H9 (cell line): ENCODE measurements around the gene ACTN4. TPM values are rescaled to one million over a fixed set of nuclear protein-coding genes. Genes with fewer than 3 reads are reported as not detected.

Source experiments
- DNase-seq: peaks from one replicate; pipeline ENCODE4 v3.0.0-alpha.2; 2017
- H2AFZ ChIP-seq: one replicate; pipeline ENCODE4 v1.6.1; 2013; ENCODE audit warnings: mild to moderate bottlenecking, low read length, control low read depth, moderate library complexity
- H2AK5ac ChIP-seq: 2 replicates; pipeline ENCODE4 v1.6.1; 2013; ENCODE audit warnings: low read length, control low read depth, mixed read lengths; ENCODE audit not compliant: insufficient read length
- H2BK120ac ChIP-seq: one replicate; pipeline ENCODE4 v1.6.1; 2013; ENCODE audit warnings: low read depth, mild to moderate bottlenecking, low read length, control low read depth, inconsistent platforms; ENCODE audit not compliant: poor library complexity, severe bottlenecking
- H2BK12ac ChIP-seq: 2 replicates; pipeline ENCODE4 v1.6.1; 2013; ENCODE audit warnings: low read length, control low read depth, mixed read lengths, low read depth; ENCODE audit not compliant: insufficient read length
- H2BK15ac ChIP-seq: 2 replicates; pipeline ENCODE4 v1.6.1; 2013; ENCODE audit warnings: low read depth, low read length, control low read depth
- H2BK20ac ChIP-seq: one replicate; pipeline ENCODE4 v1.6.1; 2013; ENCODE audit warnings: low read depth, mild to moderate bottlenecking, low read length, control low read depth, inconsistent platforms; ENCODE audit not compliant: poor library complexity, severe bottlenecking
- H2BK5ac ChIP-seq: 2 replicates; pipeline ENCODE4 v1.6.1; 2013; ENCODE audit warnings: low read length, control low read depth, mixed read lengths; ENCODE audit not compliant: insufficient read length
- H3K14ac ChIP-seq: 2 replicates; pipeline ENCODE4 v1.6.1; 2013; ENCODE audit warnings: low read length, control low read depth; ENCODE audit not compliant: insufficient read depth
- H3K18ac ChIP-seq: 2 replicates; pipeline ENCODE4 v1.6.1; 2013; ENCODE audit warnings: low read depth, mild to moderate bottlenecking, mixed read lengths, low read length, control low read depth; ENCODE audit not compliant: insufficient read length
- H3K23ac ChIP-seq: 2 replicates; pipeline ENCODE4 v1.6.1; 2013; ENCODE audit warnings: low read length, control low read depth, mixed read lengths, low read depth; ENCODE audit not compliant: insufficient read length
- H3K23me2 ChIP-seq: 2 replicates; pipeline ENCODE4 v1.6.1; 2013; ENCODE audit warnings: low read depth, mild to moderate bottlenecking, mixed read lengths, low read length, control low read depth; ENCODE audit not compliant: insufficient read length, poor library complexity, severe bottlenecking
- H3K27ac ChIP-seq: 2 replicates; pipeline ENCODE4 v1.5.1; 2013; ENCODE audit warnings: low read length, control low read depth, mixed read lengths, low read depth; ENCODE audit not compliant: insufficient read length
- H3K27me3 ChIP-seq: 2 replicates; pipeline ENCODE4 v1.6.1; 2013; ENCODE audit warnings: low read length, control low read depth, inconsistent platforms; ENCODE audit not compliant: insufficient read depth
- H3K4ac ChIP-seq: 2 replicates; pipeline ENCODE4 v1.6.1; 2013; ENCODE audit warnings: low read depth, mild to moderate bottlenecking, control low read depth, inconsistent platforms, low read length, moderate library complexity
- H3K4me1 ChIP-seq: 2 replicates; pipeline ENCODE4 v1.6.1; 2013; ENCODE audit warnings: low read length, control low read depth, inconsistent platforms; ENCODE audit not compliant: insufficient read depth
- H3K4me2 ChIP-seq: 2 replicates; pipeline ENCODE4 v1.6.1; 2013; ENCODE audit warnings: low read length, control low read depth, mixed read lengths; ENCODE audit not compliant: insufficient read length, insufficient read depth
- H3K56ac ChIP-seq: 2 replicates; pipeline ENCODE4 v1.6.1; 2013; ENCODE audit warnings: low read depth, mild to moderate bottlenecking, mixed read lengths, low read length, control low read depth; ENCODE audit not compliant: insufficient read length
- H3K79me1 ChIP-seq: 2 replicates; pipeline ENCODE4 v1.6.1; 2013; ENCODE audit warnings: low read depth, mild to moderate bottlenecking, moderate library complexity, low read length, control low read depth, inconsistent platforms; ENCODE audit not compliant: insufficient read depth, poor library complexity, severe bottlenecking
- H3K79me2 ChIP-seq: 2 replicates; pipeline ENCODE4 v1.6.1; 2013; ENCODE audit warnings: low read length, control low read depth, inconsistent platforms; ENCODE audit not compliant: insufficient read depth
- H3K9ac ChIP-seq: 2 replicates; pipeline ENCODE4 v1.6.1; 2013; ENCODE audit warnings: low read length, control low read depth, mixed read lengths; ENCODE audit not compliant: insufficient read length; ENCODE audit errors: extremely low read depth
- H3K9me3 ChIP-seq: one replicate; pipeline ENCODE4 v1.6.1; 2013; ENCODE audit warnings: low read depth, low read length, inconsistent platforms; ENCODE audit not compliant: control insufficient read depth
- H3T11ph ChIP-seq: one replicate; pipeline ENCODE4 v1.6.1; 2013; ENCODE audit warnings: mild to moderate bottlenecking, low read length, control low read depth, inconsistent platforms
- H4K20me1 ChIP-seq: one replicate; pipeline ENCODE4 v1.6.1; 2013; ENCODE audit not compliant: control insufficient read depth, insufficient read length, insufficient read depth
- H4K5ac ChIP-seq: 2 replicates; pipeline ENCODE4 v1.6.1; 2013; ENCODE audit warnings: low read depth, mild to moderate bottlenecking, mixed read lengths, low read length, control low read depth; ENCODE audit not compliant: insufficient read length
- H4K8ac ChIP-seq: replicated peaks from 2 replicates; pipeline ENCODE4 v1.6.1; 2013; ENCODE audit warnings: low read length, control low read depth, mixed read lengths, low read depth; ENCODE audit not compliant: insufficient read length
- H4K91ac ChIP-seq: 2 replicates; pipeline ENCODE4 v1.6.1; 2013; ENCODE audit warnings: low read depth, mild to moderate bottlenecking, moderate library complexity, mixed read lengths, low read length, control low read depth; ENCODE audit not compliant: insufficient read length
- H3K27ac Mint-ChIP-seq, 3 experiments: 2 replicates in 2 of 3; 3 replicates in 1 of 3; pipeline ENCODE4 v1.8.0; 2020 to 2021; ENCODE audit warnings: mixed read lengths in 3 of 3, mild to moderate bottlenecking in 1 of 3, moderate library complexity in 1 of 3
- H3K27me3 Mint-ChIP-seq: 2 replicates; pipeline ENCODE4 v1.8.0; 2021; ENCODE audit warnings: low read depth, mild to moderate bottlenecking, moderate library complexity, mixed read lengths
- H3K36me3 Mint-ChIP-seq, 3 experiments: 2 replicates in 2 of 3; 3 replicates in 1 of 3; pipeline ENCODE4 v1.8.0; 2020 to 2021; ENCODE audit warnings: low read depth in 3 of 3, mixed read lengths in 3 of 3; ENCODE audit not compliant: insufficient read depth in 1 of 3
- H3K4me1 Mint-ChIP-seq, 2 experiments: 2 replicates each; pipeline ENCODE4 v1.8.0; 2020; ENCODE audit warnings: mixed read lengths in 2 of 2
- H3K4me3 Mint-ChIP-seq, 2 experiments: 2 replicates in 1 of 2; 3 replicates in 1 of 2; pipeline ENCODE4 v1.8.0; 2020 to 2021; ENCODE audit warnings: mild to moderate bottlenecking in 2 of 2, mixed read lengths in 2 of 2, moderate library complexity in 1 of 2
- H3K9me3 Mint-ChIP-seq, 2 experiments: 2 replicates in 1 of 2; 3 replicates in 1 of 2; pipeline ENCODE4 v1.8.0; 2020; ENCODE audit warnings: mild to moderate bottlenecking in 2 of 2, mixed read lengths in 2 of 2, moderate library complexity in 1 of 2
- WGBS: extraction: QIAGEN DNeasy Blood & Tissue Kit; methylation state at CpG from one replicate; pipeline ENCODE4 v1.1.7; 2013; ENCODE audit warnings: missing lambda C conversion rate, low lambda C conversion rate, mixed read lengths; ENCODE audit not compliant: insufficient read length; ENCODE audit errors: extremely low coverage; 5-methylcytosine and 5-hydroxymethylcytosine counted together
- total RNA-seq: library from RNA; stranded (reverse); gene quantifications from 2 replicates; pipeline ENCODE4 v1.2.1, GENCODE V29; 2021
- TF ChIP-seq, protein P1 (sequence below): fragments of 200-600 bp; sonication (generic); conservative IDR thresholded peaks from 3 replicates; pipeline ENCODE4 v1.8.0; 2021; ENCODE audit warnings: antibody characterized with exemption, mild to moderate bottlenecking

The ACTN4 gene
- total RNA-seq, 1 experiment from 2014 or later, result 369 TPM

DNA sequence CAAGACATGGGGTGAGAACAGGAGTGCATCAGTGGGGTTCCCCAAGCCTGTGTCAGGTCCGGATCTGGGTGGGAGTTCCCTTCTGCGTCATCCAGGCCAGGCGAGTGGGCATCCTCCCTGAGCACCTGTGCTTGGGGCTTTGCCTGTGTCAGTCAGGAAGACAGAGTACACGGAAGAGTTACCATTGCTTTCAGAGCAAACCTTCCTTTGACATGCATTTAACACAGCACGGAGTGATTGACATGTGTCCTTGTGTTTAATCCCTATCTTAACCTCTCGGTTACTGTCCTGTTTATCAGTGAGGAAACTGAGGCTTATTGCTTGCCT lies 49.2 kb downstream of the ACTN4 start:
- Histone ChIP-seq H4K91ac (no peak overlapping the region), H3T11ph (no peak overlapping the region), H2BK5ac (no peak overlapping the region), H3K9me3 (no peaks in the 10 kb centered on the region), H3K27ac (no peak overlapping the region), H2AFZ (no peak overlapping the region), H3K23ac (no peak overlapping the region), H4K5ac (no peak overlapping the region), H3K56ac (no peak overlapping the region), H3K79me1 (peaks cover 2% of the 10 kb centered on the region), H3K4me2 (no peak overlapping the region), H3K4ac (no peak overlapping the region), H2BK12ac (no peak overlapping the region), H3K23me2 (no peaks in the 10 kb centered on the region), H2BK120ac (no peak overlapping the region), H3K27me3 (no peaks in the 10 kb centered on the region), H2BK15ac (no peak overlapping the region), H3K14ac (no peak overlapping the region), H3K9ac (no peak overlapping the region), H2BK20ac (no peak overlapping the region), H2AK5ac (no peak overlapping the region), H3K4me1 (peaks cover 14% of the 10 kb centered on the region; the same call in 1 of the 2 replicates), H3K18ac (no peak overlapping the region), H4K20me1 (no peaks in the 10 kb centered on the region), H4K8ac (no peak overlapping the region), H3K79me2 (peaks cover 21% of the 10 kb centered on the region; the same call in 1 of the 2 replicates)
- TF ChIP-seq, protein P1, sequence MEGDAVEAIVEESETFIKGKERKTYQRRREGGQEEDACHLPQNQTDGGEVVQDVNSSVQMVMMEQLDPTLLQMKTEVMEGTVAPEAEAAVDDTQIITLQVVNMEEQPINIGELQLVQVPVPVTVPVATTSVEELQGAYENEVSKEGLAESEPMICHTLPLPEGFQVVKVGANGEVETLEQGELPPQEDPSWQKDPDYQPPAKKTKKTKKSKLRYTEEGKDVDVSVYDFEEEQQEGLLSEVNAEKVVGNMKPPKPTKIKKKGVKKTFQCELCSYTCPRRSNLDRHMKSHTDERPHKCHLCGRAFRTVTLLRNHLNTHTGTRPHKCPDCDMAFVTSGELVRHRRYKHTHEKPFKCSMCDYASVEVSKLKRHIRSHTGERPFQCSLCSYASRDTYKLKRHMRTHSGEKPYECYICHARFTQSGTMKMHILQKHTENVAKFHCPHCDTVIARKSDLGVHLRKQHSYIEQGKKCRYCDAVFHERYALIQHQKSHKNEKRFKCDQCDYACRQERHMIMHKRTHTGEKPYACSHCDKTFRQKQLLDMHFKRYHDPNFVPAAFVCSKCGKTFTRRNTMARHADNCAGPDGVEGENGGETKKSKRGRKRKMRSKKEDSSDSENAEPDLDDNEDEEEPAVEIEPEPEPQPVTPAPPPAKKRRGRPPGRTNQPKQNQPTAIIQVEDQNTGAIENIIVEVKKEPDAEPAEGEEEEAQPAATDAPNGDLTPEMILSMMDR, result no peak
- Mint-ChIP-seq H3K27me3 (no peaks in the 10 kb centered on the region; the same call in none of the 2 replicates), H3K9me3 (no peaks in the 10 kb centered on the region), H3K4me1 (peaks cover 50 to 59% of the 10 kb centered on the region in 2 experiments), H3K4me3 (peak overlapping the region in 1 of 2 experiments; percentile 17; a peak in 1 of 5 replicates), H3K36me3 (peaks cover 10 to 41% (median 38%) of the 10 kb centered on the region in 3 experiments; a peak in 6 of 7 replicates), H3K27ac (peak overlapping the region; percentile 48 to 86 (median 76); a peak in 5 of 7 replicates)
- no CpG with 5 or more reads among the region's 6 CpGs for WGBS
- DNase-seq, result no peak
